Immature natural killer cell (primary cell): ENCODE measurements around the gene CACNA2D3. TPM values are rescaled to one million over a fixed set of nuclear protein-coding genes. Genes with fewer than 3 reads are reported as not detected.

Experiments
- DNase-seq, 3 donors: peaks; one replicate each; pipeline ENCODE4 v3.0.0; 2022; ENCODE audit warnings: mixed read lengths in 1 of 3
- H3K27ac Mint-ChIP-seq, 6 donors: one replicate each; pipeline ENCODE4 v1.8.0; 2020; ENCODE audit warnings: mixed read lengths in 6 of 6, mild to moderate bottlenecking in 5 of 6, inconsistent platforms in 4 of 6, moderate library complexity in 3 of 6
- H3K27me3 Mint-ChIP-seq, 3 donors: one replicate each; pipeline ENCODE4 v1.8.0; 2020 to 2021; ENCODE audit warnings: low read depth in 3 of 3, mild to moderate bottlenecking in 3 of 3, mixed read lengths in 3 of 3, moderate library complexity in 3 of 3, inconsistent platforms in 1 of 3
- H3K36me3 Mint-ChIP-seq, 3 donors: one replicate each; pipeline ENCODE4 v1.8.0; 2020; ENCODE audit warnings: mixed read lengths in 3 of 3, inconsistent platforms in 2 of 3, mild to moderate bottlenecking in 2 of 3
- H3K4me1 Mint-ChIP-seq, 2 donors: one replicate each; pipeline ENCODE4 v1.8.0; 2020; ENCODE audit warnings: inconsistent platforms in 2 of 2, mild to moderate bottlenecking in 2 of 2, mixed read lengths in 2 of 2, moderate library complexity in 1 of 2
- H3K4me3 Mint-ChIP-seq, 5 donors: one replicate each; pipeline ENCODE4 v1.8.0; 2020; ENCODE audit warnings: mild to moderate bottlenecking in 5 of 5, mixed read lengths in 5 of 5, inconsistent platforms in 3 of 5, moderate library complexity in 3 of 5
- H3K9me3 Mint-ChIP-seq, 6 donors: one replicate each; pipeline ENCODE4 v1.8.0; 2020; ENCODE audit warnings: mild to moderate bottlenecking in 6 of 6, mixed read lengths in 6 of 6, inconsistent platforms in 4 of 6, moderate library complexity in 3 of 6
- polyA plus RNA-seq, 3 donors: library from polyadenylated mRNA; unstranded; fragments of 300-500 nt; fragmentation: Illumina TruSeq; gene quantifications; one replicate each; pipeline ENCODE4 v1.2.3, GENCODE V29; 2021

The CACNA2D3 gene
- polyA plus RNA-seq, 3 donors from 2014 or later: 0.39 to 4.6 (median 0.77) TPM

GRCh38 chr3:54358969-54359694, 236.8 kb downstream of the CACNA2D3 start:
- Mint-ChIP-seq H3K4me3 (no peak overlapping the region), H3K27me3 (no peaks in the 10 kb centered on the region), H3K9me3 (peaks cover 0 to 13% (median 2%) of the 10 kb centered on the region in 6 donors), H3K27ac (no peak overlapping the region), H3K4me1 (no peaks in the 10 kb centered on the region), H3K36me3 (no peaks in the 10 kb centered on the region)
- DNase-seq: no peak

GRCh38 chr3:54360320-54360719, 238.0 kb downstream of the CACNA2D3 start:
- no peak for DNase-seq
- H3K27ac Mint-ChIP-seq: no peak overlapping the region
- no peaks in the 10 kb centered on the region for H3K4me1 Mint-ChIP-seq
- H3K9me3 Mint-ChIP-seq: peaks cover 0 to 7% (median 2%) of the 10 kb centered on the region in 6 donors
- H3K4me3 Mint-ChIP-seq: no peak overlapping the region
- H3K27me3 Mint-ChIP-seq: peaks cover 0 to 2% (median 0%) of the 10 kb centered on the region in 3 donors
- H3K36me3 Mint-ChIP-seq: no peaks in the 10 kb centered on the region

- H3K27ac Mint-ChIP-seq: no peak overlapping the region
- DNase-seq: no peak
- H3K27me3 Mint-ChIP-seq: peaks cover 0 to 2% (median 0%) of the 10 kb centered on the region in 3 donors
- peaks cover 0 to 4% (median 3%) of the 10 kb centered on the region in 6 donors for H3K9me3 Mint-ChIP-seq
- H3K36me3 Mint-ChIP-seq: no peaks in the 10 kb centered on the region
- no peak overlapping the region for H3K4me3 Mint-ChIP-seq
- no peaks in the 10 kb centered on the region for H3K4me1 Mint-ChIP-seq
Measured at GRCh38 chr3:54361746-54362283, 239.5 kb downstream of the CACNA2D3 start.

- Mint-ChIP-seq H3K9me3 (peaks cover 0 to 3% (median 0%) of the 10 kb centered on the region in 6 donors), H3K27ac (no peak overlapping the region), H3K36me3 (no peaks in the 10 kb centered on the region), H3K4me1 (no peaks in the 10 kb centered on the region), H3K4me3 (no peak overlapping the region), H3K27me3 (peaks cover 0 to 4% (median 2%) of the 10 kb centered on the region in 3 donors)
- DNase-seq: no peak
Measured at GRCh38 chr3:54366007-54366750, 243.8 kb downstream of the CACNA2D3 start.

- Mint-ChIP-seq H3K4me3 (no peak overlapping the region), H3K4me1 (no peaks in the 10 kb centered on the region), H3K27me3 (peaks cover 0 to 4% (median 2%) of the 10 kb centered on the region in 3 donors), H3K9me3 (peaks cover 0 to 3% (median 0%) of the 10 kb centered on the region in 6 donors), H3K27ac (no peak overlapping the region), H3K36me3 (no peaks in the 10 kb centered on the region)
- DNase-seq: no peak
Measured at GRCh38 chr3:54366839-54367238, 244.5 kb downstream of the CACNA2D3 start.

GRCh38 chr3:54372232-54372631, 249.9 kb downstream of the CACNA2D3 start:
- no peaks in the 10 kb centered on the region for H3K4me1 Mint-ChIP-seq
- peaks cover 0 to 5% (median under 1%) of the 10 kb centered on the region in 3 donors for H3K27me3 Mint-ChIP-seq
- H3K27ac Mint-ChIP-seq: no peak overlapping the region
- no peak for DNase-seq
- H3K9me3 Mint-ChIP-seq: peaks cover 0 to 2% (median 0%) of the 10 kb centered on the region in 6 donors
- H3K4me3 Mint-ChIP-seq: no peak overlapping the region
- H3K36me3 Mint-ChIP-seq: no peaks in the 10 kb centered on the region

- no peak overlapping the region for H3K27ac Mint-ChIP-seq
- DNase-seq: no peak
- no peaks in the 10 kb centered on the region for H3K4me1 Mint-ChIP-seq
- peaks cover 0 to 3% (median 0%) of the 10 kb centered on the region in 3 donors for H3K27me3 Mint-ChIP-seq
- H3K4me3 Mint-ChIP-seq: no peak overlapping the region
- H3K9me3 Mint-ChIP-seq: peaks cover 0 to 2% (median 0%) of the 10 kb centered on the region in 6 donors
- H3K36me3 Mint-ChIP-seq: no peaks in the 10 kb centered on the region
Measured at GRCh38 chr3:54374214-54374852, 252.0 kb downstream of the CACNA2D3 start.

- no peak for DNase-seq
- peaks cover 0 to 2% (median 0%) of the 10 kb centered on the region in 6 donors for H3K9me3 Mint-ChIP-seq
- no peak overlapping the region for H3K4me3 Mint-ChIP-seq
- no peaks in the 10 kb centered on the region for H3K36me3 Mint-ChIP-seq
- no peaks in the 10 kb centered on the region for H3K4me1 Mint-ChIP-seq
- H3K27ac Mint-ChIP-seq: no peak overlapping the region
- H3K27me3 Mint-ChIP-seq: peaks cover 0 to 8% (median 0%) of the 10 kb centered on the region in 3 donors
Measured at GRCh38 chr3:54376142-54376807, 253.9 kb downstream of the CACNA2D3 start.

GRCh38 chr3:54376939-54377578, 254.7 kb downstream of the CACNA2D3 start:
- no peak overlapping the region for H3K27ac Mint-ChIP-seq
- no peaks in the 10 kb centered on the region for H3K4me1 Mint-ChIP-seq
- H3K4me3 Mint-ChIP-seq: no peak overlapping the region
- peaks cover 0 to 2% (median 0%) of the 10 kb centered on the region in 6 donors for H3K9me3 Mint-ChIP-seq
- DNase-seq: no peak
- H3K27me3 Mint-ChIP-seq: peaks cover 0 to 8% (median 0%) of the 10 kb centered on the region in 3 donors
- H3K36me3 Mint-ChIP-seq: no peaks in the 10 kb centered on the region

- H3K4me3 Mint-ChIP-seq: no peak overlapping the region
- no peaks in the 10 kb centered on the region for H3K36me3 Mint-ChIP-seq
- no peak for DNase-seq
- no peak overlapping the region for H3K27ac Mint-ChIP-seq
- H3K27me3 Mint-ChIP-seq: peaks cover 0 to 8% (median 0%) of the 10 kb centered on the region in 3 donors
- H3K9me3 Mint-ChIP-seq: peaks cover 0 to 2% (median 0%) of the 10 kb centered on the region in 6 donors
- H3K4me1 Mint-ChIP-seq: no peaks in the 10 kb centered on the region
Measured at GRCh38 chr3:54378184-54378583, 255.8 kb downstream of the CACNA2D3 start.

- Mint-ChIP-seq H3K36me3 (no peaks in the 10 kb centered on the region), H3K27ac (no peak overlapping the region), H3K9me3 (no peaks in the 10 kb centered on the region), H3K27me3 (peaks cover 0 to 5% (median 0%) of the 10 kb centered on the region in 3 donors), H3K4me1 (no peaks in the 10 kb centered on the region), H3K4me3 (no peak overlapping the region)
- no peak for DNase-seq
Measured at GRCh38 chr3:54384279-54384678, 261.9 kb downstream of the CACNA2D3 start.

- H3K4me1 Mint-ChIP-seq: no peaks in the 10 kb centered on the region
- no peak overlapping the region for H3K27ac Mint-ChIP-seq
- no peak for DNase-seq
- no peaks in the 10 kb centered on the region for H3K9me3 Mint-ChIP-seq
- no peaks in the 10 kb centered on the region for H3K36me3 Mint-ChIP-seq
- H3K27me3 Mint-ChIP-seq: peaks cover 0 to 2% (median 0%) of the 10 kb centered on the region in 3 donors
- no peak overlapping the region for H3K4me3 Mint-ChIP-seq
Measured at GRCh38 chr3:54390582-54390981, 268.2 kb downstream of the CACNA2D3 start.

- peaks cover 0 to 2% (median 0%) of the 10 kb centered on the region in 3 donors for H3K27me3 Mint-ChIP-seq
- H3K36me3 Mint-ChIP-seq: no peaks in the 10 kb centered on the region
- no peak for DNase-seq
- H3K27ac Mint-ChIP-seq: no peak overlapping the region
- no peaks in the 10 kb centered on the region for H3K4me1 Mint-ChIP-seq
- H3K4me3 Mint-ChIP-seq: no peak overlapping the region
- H3K9me3 Mint-ChIP-seq: no peaks in the 10 kb centered on the region
Measured at GRCh38 chr3:54393150-54393549, 270.8 kb downstream of the CACNA2D3 start.
